GM12892 (cell line): ENCODE measurements around the gene DOK1.

Experiments used
- POLR2A ChIP-seq: IDR thresholded peaks from 2 replicates; pipeline ENCODE4 v1.6.1; 2011; ENCODE audit warnings: low read depth, low read length, control low read depth
- POLR2AphosphoS5 ChIP-seq: IDR thresholded peaks from 2 replicates; pipeline ENCODE4 v1.6.1; 2011; ENCODE audit warnings: low read depth, low read length, control low read depth

- TF ChIP-seq POLR2A, result no peak
- no peak for TF ChIP-seq POLR2AphosphoS5
Measured at GRCh38 chr2:74528600-74529356, 25.7 kb upstream of the DOK1 start.
